Testis (tissue), 5 donors: ENCODE measurements around the gene PRRT2. TPM values are rescaled to one million over a fixed set of nuclear protein-coding genes. Genes with fewer than 3 reads are reported as not detected.

Source experiments
- DNase-seq: peaks from one replicate; pipeline ENCODE4 v3.0.0-alpha.2; 2019
- H3K27ac ChIP-seq, 2 donors: fragments of 200-600 bp; sonication (generic); one replicate each; pipeline ENCODE4 v1.5.1; 2019
- H3K27me3 ChIP-seq: fragments of 200-600 bp; sonication (generic); one replicate; pipeline ENCODE4 v1.5.1; 2019
- H3K36me3 ChIP-seq: fragments of 200-600 bp; sonication (generic); one replicate; pipeline ENCODE4 v1.5.1; 2017; ENCODE audit warnings: low read depth; ENCODE audit errors: missing control alignments
- H3K4me1 ChIP-seq: fragments of 200-600 bp; sonication (generic); one replicate; pipeline ENCODE4 v1.5.1; 2019
- H3K4me3 ChIP-seq, 2 donors: fragments of 200-600 bp; sonication (generic); one replicate each; pipeline ENCODE4 v1.5.1; 2017 to 2019
- H3K9me3 ChIP-seq: fragments of 200-600 bp; sonication (generic); one replicate; pipeline ENCODE4 v1.5.1; 2017
- CTCF ChIP-seq, 3 experiments: fragments of 450-650 bp in 2 of 3; fragments of 200-600 bp in 1 of 3; sonication (generic) in 1 of 3; IDR thresholded peaks; one replicate each; pipeline ENCODE4 v1.5.1; 2016 to 2019; ENCODE audit warnings: antibody characterized with exemption in 3 of 3, mild to moderate bottlenecking in 2 of 3, moderate library complexity in 1 of 3
- POLR2A ChIP-seq: fragments of 450-650 bp; IDR thresholded peaks from one replicate; pipeline ENCODE4 v1.6.1; 2017; ENCODE audit warnings: antibody characterized with exemption, mild to moderate bottlenecking, moderate library complexity
- WGBS, 2 donors: methylation state at CpG; one replicate each; pipeline ENCODE4 v1.1.5; 2018; 5-methylcytosine and 5-hydroxymethylcytosine counted together
- intact Hi-C: fragments of 100-400 bp; cut with DNase I; formaldehyde crosslinking; loops from one replicate; pipeline ENCODE4 v1.15.1; 2023; ENCODE audit warnings: low total_unique reads
- long read RNA-seq, 2 donors: transcript quantifications; one replicate each; lab custom pipeline, GENCODE V29; 2026
- polyA plus RNA-seq: library from polyadenylated mRNA; stranded (reverse); fragments of 350-450 nt; fragmentation: Illumina TruSeq; extraction: RNeasy Lipid Tissue Mini Kit (QIAGEN cat#74804); gene quantifications from one replicate; pipeline ENCODE4 v1.2.3, GENCODE V29; 2014; ENCODE audit warnings: low read depth, low replicate concordance; ENCODE audit not compliant: insufficient read depth
- total RNA-seq, 2 donors: library from RNA; depleted of rRNA; stranded (reverse); fragments of >200 nt; gene quantifications; one replicate each; pipeline ENCODE4 v1.2.3, GENCODE V29; 2016

PRRT2 gene
- total RNA-seq (10 to 100 TPM; 13.3 to 18.0 TPM), polyA plus RNA-seq (8.0 TPM)
- long read RNA-seq, donor 1, transcript PRRT2-222 (2 exons, 2,867 nt) = major isoform, 7 of 11 reads
- long read RNA-seq, donor 1, partial matches to known transcripts = 0 of 11 reads
- long read RNA-seq, donor 1, other reads (novel, unspliced or antisense) = 0 of 11 reads
- long read RNA-seq, donor 2, partial matches to known transcripts = 0 of 1 reads
- long read RNA-seq, donor 2, other reads (novel, unspliced or antisense) = 0 of 1 reads

GRCh38 chr16:29811896-29812665 lies at the start of gene PRRT2:
PRRT2 (plus strand) TSS chr16:29812193; CDS start chr16:29813055, 862 bp downstream.
- no peaks in the 10 kb centered on the region for H3K9me3 ChIP-seq
- peak; percentile 80 for DNase-seq
- no peaks in the 10 kb centered on the region for H3K27me3 ChIP-seq
- intact Hi-C loops = no loop called here
- peaks cover 74% of the 10 kb centered on the region for H3K4me1 ChIP-seq
- H3K27ac ChIP-seq = peak within 1 kb of the TSS; percentile 92 to 96
- peak within 1 kb of the TSS; percentile 57 to 68 for H3K4me3 ChIP-seq
- H3K36me3 ChIP-seq = no peaks in the 10 kb centered on the region
- WGBS, 2 donors = 2 to 3% methylated on average over 27 to 58 of the region's 69 CpGs
- TF ChIP-seq POLR2A (no peak), CTCF (IDR thresholded peaks at IDR 0.05) (no peak)

GRCh38 chr16:29763326-29763725 lies 48.7 kb upstream of the PRRT2 start:
- no peak for DNase-seq
- no peaks in the 10 kb centered on the region for H3K9me3 ChIP-seq
- H3K36me3 ChIP-seq = no peaks in the 10 kb centered on the region
- H3K4me3 ChIP-seq = no peak overlapping the region
- H3K27ac ChIP-seq = no peak overlapping the region
- H3K27me3 ChIP-seq = no peaks in the 10 kb centered on the region
- intact Hi-C loops = no loop called here
- no peak for TF ChIP-seq CTCF (IDR thresholded peaks at IDR 0.05)
- no peak for TF ChIP-seq POLR2A
- WGBS, 2 donors = 73 to 89% methylated on average over 6 of the region's 6 CpGs
- no peaks in the 10 kb centered on the region for H3K4me1 ChIP-seq

- 81 to 85% methylated on average over 15 of the region's 15 CpGs for WGBS, 2 donors
- no peaks in the 10 kb centered on the region for H3K36me3 ChIP-seq
- TF ChIP-seq POLR2A (no peak), CTCF (IDR thresholded peaks at IDR 0.05) (no peak)
- no peak for DNase-seq
- H3K9me3 ChIP-seq = no peaks in the 10 kb centered on the region
- H3K4me3 ChIP-seq = no peak overlapping the region
- no peaks in the 10 kb centered on the region for H3K27me3 ChIP-seq
- no peaks in the 10 kb centered on the region for H3K4me1 ChIP-seq
- H3K27ac ChIP-seq = no peak overlapping the region
- intact Hi-C loops = no loop called here
Measured at GRCh38 chr16:29765167-29766032, 46.6 kb upstream of the PRRT2 start.

- DNase-seq = no peak
Measured at GRCh38 chr16:29766571-29766970, 45.4 kb upstream of the PRRT2 start.

More at GRCh38 chr16:29766571-29766970, 45.4 kb upstream of the PRRT2 start:
- H3K4me3 ChIP-seq = no peak overlapping the region
- no peaks in the 10 kb centered on the region for H3K4me1 ChIP-seq
- TF ChIP-seq CTCF (IDR thresholded peaks at IDR 0.05) = no peak
- TF ChIP-seq POLR2A = no peak
- intact Hi-C loops = no loop called here
- no peak overlapping the region for H3K27ac ChIP-seq
- H3K27me3 ChIP-seq = no peaks in the 10 kb centered on the region
- H3K36me3 ChIP-seq = no peaks in the 10 kb centered on the region
- H3K9me3 ChIP-seq = no peaks in the 10 kb centered on the region
- WGBS, 2 donors = 93 to 95% methylated on average over 3 of the region's 3 CpGs
